ENCODE data around the gene STXBP3. TPM values are rescaled to one million over a fixed set of nuclear protein-coding genes. Genes with fewer than 3 reads are reported as not detected.

The STXBP3 gene
- total and polyA plus RNA-seq, 9 of the 15 experiments (the other 6 are each of a cell fraction or from before 2014, with no cell fraction given), result 32.5 to 52.5 (median 39.2) TPM

DNA sequence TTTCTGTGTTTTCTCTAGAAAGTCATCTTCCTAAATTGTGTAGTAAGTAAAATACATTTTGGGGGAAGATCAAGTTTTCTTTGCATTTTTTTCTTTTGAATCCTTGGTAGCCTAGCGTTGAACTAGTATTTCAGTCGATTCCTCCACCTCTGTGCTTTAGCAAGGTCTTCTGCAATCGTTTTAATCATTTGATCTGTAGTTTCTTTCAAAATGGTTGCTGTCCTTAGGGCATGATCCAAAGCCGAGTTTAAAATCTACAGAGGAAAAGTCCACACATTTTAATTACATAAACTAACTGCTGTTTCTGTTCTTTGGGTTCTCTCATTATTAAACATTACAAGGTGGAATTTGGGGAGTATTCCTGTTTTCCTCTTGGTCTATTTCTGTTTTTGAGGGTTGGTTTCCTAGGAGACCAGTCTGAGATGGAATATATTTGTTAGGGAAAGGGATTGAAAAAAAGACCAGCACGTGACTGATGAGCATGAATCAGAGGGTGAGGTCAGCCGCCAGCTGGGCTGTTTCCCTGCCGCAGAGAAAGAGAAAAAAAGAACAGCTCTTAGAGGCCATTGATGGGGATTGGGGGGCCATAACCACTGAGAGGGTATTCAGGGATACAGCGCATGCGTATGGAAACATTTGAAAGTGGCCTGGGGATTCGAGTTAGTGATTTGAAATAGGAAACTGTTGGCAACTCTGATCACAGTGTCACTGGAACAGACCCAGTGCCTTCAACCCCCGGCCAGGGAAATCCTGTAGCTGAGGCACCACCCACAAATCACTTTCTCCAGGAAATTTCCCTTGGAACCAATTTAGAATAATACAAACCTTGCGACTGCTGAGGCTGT lies 69.8 kb downstream of the STXBP3 start (continued):
- TF ChIP-seq SIN3A (IDR thresholded peaks at IDR 0.05; ENCODE audit: borderline replicate concordance in 2 of 2, control insufficient read depth in 1 of 2, low read depth in 2 of 2, low read length in 2 of 2) (no peak), MCM7 (IDR thresholded peaks at IDR 0.05) (no peak), GTF2F1 (IDR thresholded peaks at IDR 0.05; ENCODE audit: low read depth, low read length) (no peak), CHD1 (IDR thresholded peaks at IDR 0.05; ENCODE audit: low read length) (no peak), TOE1 (IDR thresholded peaks at IDR 0.05; ENCODE audit: borderline replicate concordance) (peak; percentile 89), TOE1 (CRISPR knock-in tag; IDR thresholded peaks at IDR 0.05; ENCODE audit: borderline replicate concordance, low read depth) (no peak), ZNF224 (CRISPR knock-in tag; IDR thresholded peaks at IDR 0.05) (no peak), PPARD (CRISPR knock-in tag; IDR thresholded peaks at IDR 0.05) (no peak), NFIC (IDR thresholded peaks at IDR 0.05) (no peak), SMARCC2 (IDR thresholded peaks at IDR 0.05; ENCODE audit: low read depth) (peak; percentile 47; the same call in 1 of the 2 replicates), DPF2 (IDR thresholded peaks at IDR 0.05) (peak; percentile 69)
- TF ChIP-seq, protein P1, sequence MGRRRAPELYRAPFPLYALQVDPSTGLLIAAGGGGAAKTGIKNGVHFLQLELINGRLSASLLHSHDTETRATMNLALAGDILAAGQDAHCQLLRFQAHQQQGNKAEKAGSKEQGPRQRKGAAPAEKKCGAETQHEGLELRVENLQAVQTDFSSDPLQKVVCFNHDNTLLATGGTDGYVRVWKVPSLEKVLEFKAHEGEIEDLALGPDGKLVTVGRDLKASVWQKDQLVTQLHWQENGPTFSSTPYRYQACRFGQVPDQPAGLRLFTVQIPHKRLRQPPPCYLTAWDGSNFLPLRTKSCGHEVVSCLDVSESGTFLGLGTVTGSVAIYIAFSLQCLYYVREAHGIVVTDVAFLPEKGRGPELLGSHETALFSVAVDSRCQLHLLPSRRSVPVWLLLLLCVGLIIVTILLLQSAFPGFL (CRISPR knock-in tag; IDR thresholded peaks at IDR 0.05), result no peak
- TF ChIP-seq, protein P2, sequence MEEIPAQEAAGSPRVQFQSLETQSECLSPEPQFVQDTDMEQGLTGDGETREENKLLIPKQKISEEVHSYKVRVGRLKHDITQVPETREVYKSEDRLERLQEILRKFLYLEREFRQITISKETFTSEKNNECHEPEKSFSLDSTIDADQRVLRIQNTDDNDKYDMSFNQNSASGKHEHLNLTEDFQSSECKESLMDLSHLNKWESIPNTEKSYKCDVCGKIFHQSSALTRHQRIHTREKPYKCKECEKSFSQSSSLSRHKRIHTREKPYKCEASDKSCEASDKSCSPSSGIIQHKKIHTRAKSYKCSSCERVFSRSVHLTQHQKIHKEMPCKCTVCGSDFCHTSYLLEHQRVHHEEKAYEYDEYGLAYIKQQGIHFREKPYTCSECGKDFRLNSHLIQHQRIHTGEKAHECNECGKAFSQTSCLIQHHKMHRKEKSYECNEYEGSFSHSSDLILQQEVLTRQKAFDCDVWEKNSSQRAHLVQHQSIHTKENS (CRISPR knock-in tag; IDR thresholded peaks at IDR 0.05), result no peak
- TF ChIP-seq, protein P3, sequence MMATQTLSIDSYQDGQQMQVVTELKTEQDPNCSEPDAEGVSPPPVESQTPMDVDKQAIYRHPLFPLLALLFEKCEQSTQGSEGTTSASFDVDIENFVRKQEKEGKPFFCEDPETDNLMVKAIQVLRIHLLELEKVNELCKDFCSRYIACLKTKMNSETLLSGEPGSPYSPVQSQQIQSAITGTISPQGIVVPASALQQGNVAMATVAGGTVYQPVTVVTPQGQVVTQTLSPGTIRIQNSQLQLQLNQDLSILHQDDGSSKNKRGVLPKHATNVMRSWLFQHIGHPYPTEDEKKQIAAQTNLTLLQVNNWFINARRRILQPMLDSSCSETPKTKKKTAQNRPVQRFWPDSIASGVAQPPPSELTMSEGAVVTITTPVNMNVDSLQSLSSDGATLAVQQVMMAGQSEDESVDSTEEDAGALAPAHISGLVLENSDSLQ (IDR thresholded peaks at IDR 0.05), result no peak
- TF ChIP-seq, protein P4, sequence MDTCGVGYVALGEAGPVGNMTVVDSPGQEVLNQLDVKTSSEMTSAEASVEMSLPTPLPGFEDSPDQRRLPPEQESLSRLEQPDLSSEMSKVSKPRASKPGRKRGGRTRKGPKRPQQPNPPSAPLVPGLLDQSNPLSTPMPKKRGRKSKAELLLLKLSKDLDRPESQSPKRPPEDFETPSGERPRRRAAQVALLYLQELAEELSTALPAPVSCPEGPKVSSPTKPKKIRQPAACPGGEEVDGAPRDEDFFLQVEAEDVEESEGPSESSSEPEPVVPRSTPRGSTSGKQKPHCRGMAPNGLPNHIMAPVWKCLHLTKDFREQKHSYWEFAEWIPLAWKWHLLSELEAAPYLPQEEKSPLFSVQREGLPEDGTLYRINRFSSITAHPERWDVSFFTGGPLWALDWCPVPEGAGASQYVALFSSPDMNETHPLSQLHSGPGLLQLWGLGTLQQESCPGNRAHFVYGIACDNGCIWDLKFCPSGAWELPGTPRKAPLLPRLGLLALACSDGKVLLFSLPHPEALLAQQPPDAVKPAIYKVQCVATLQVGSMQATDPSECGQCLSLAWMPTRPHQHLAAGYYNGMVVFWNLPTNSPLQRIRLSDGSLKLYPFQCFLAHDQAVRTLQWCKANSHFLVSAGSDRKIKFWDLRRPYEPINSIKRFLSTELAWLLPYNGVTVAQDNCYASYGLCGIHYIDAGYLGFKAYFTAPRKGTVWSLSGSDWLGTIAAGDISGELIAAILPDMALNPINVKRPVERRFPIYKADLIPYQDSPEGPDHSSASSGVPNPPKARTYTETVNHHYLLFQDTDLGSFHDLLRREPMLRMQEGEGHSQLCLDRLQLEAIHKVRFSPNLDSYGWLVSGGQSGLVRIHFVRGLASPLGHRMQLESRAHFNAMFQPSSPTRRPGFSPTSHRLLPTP (IDR thresholded peaks at IDR 0.05; ENCODE audit: borderline replicate concordance, extremely low read depth, insufficient read length), result no peak
- TF ChIP-seq, protein P5, sequence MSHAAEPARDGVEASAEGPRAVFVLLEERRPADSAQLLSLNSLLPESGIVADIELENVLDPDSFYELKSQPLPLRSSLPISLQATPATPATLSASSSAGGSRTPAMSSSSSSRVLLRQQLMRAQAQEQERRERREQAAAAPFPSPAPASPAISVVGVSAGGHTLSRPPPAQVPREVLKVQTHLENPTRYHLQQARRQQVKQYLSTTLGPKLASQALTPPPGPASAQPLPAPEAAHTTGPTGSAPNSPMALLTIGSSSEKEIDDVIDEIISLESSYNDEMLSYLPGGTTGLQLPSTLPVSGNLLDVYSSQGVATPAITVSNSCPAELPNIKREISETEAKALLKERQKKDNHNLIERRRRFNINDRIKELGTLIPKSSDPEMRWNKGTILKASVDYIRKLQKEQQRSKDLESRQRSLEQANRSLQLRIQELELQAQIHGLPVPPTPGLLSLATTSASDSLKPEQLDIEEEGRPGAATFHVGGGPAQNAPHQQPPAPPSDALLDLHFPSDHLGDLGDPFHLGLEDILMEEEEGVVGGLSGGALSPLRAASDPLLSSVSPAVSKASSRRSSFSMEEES (CRISPR knock-in tag; IDR thresholded peaks at IDR 0.05), result peak; percentile 87
